Hepatocyte (in vitro differentiated cells): ENCODE measurements around the gene WDPCP.

Experiments used
- CTCF ChIP-seq: fragments of 200-600 bp; sonication (generic); IDR thresholded peaks from 2 replicates; pipeline ENCODE4 v1.5.1; 2016; ENCODE audit warnings: antibody characterized with exemption, mild to moderate bottlenecking; ENCODE audit not compliant: poor library complexity
- EZH2phosphoT487 ChIP-seq: fragments of 200-600 bp; sonication (generic); IDR thresholded peaks from one replicate; pipeline ENCODE4 v1.6.1; 2018; ENCODE audit warnings: antibody characterized with exemption, mild to moderate bottlenecking, low read depth, moderate library complexity; ENCODE audit not compliant: unreplicated experiment, severe bottlenecking

GRCh38 chr2:63530704-63531279, 57.5 kb downstream of the WDPCP start:
- no peak for TF ChIP-seq CTCF
- TF ChIP-seq EZH2phosphoT487, result no peak
